NB4 (cell line): Measurements from ENCODE around the gene CHRM1.
"Not testable (repeated sequence)": the region's sequence is repeated elsewhere in the genome, so short reads cannot be mapped to it uniquely, and the experiment has no call there.

Experiments
- DNase-seq: peaks from one replicate; pipeline ENCODE4 v3.0.0; 2010; ENCODE audit warnings: low read depth
- H3K4me3 ChIP-seq: one replicate; pipeline ENCODE4 v1.5.1; 2011; ENCODE audit warnings: mild to moderate bottlenecking, low read depth, low read length, moderate library complexity
- MYC ChIP-seq: IDR thresholded peaks from 2 replicates; pipeline ENCODE4 v1.6.1; 2011; ENCODE audit warnings: low read depth, low read length
- POLR2A ChIP-seq: IDR thresholded peaks from 2 replicates; pipeline ENCODE4 v1.6.1; 2011; ENCODE audit warnings: mild to moderate bottlenecking; ENCODE audit not compliant: insufficient read length; ENCODE audit errors: extremely low read depth
- TF ChIP-seq, protein P1 (sequence below): IDR thresholded peaks from one replicate; pipeline ENCODE4 v1.5.1; 2012; ENCODE audit warnings: low read depth, low read length
- TF ChIP-seq, protein P2 (sequence below): IDR thresholded peaks from 2 replicates; pipeline ENCODE4 v1.6.1; 2011; ENCODE audit warnings: low read depth, low read length

CHRM1 gene

DNA sequence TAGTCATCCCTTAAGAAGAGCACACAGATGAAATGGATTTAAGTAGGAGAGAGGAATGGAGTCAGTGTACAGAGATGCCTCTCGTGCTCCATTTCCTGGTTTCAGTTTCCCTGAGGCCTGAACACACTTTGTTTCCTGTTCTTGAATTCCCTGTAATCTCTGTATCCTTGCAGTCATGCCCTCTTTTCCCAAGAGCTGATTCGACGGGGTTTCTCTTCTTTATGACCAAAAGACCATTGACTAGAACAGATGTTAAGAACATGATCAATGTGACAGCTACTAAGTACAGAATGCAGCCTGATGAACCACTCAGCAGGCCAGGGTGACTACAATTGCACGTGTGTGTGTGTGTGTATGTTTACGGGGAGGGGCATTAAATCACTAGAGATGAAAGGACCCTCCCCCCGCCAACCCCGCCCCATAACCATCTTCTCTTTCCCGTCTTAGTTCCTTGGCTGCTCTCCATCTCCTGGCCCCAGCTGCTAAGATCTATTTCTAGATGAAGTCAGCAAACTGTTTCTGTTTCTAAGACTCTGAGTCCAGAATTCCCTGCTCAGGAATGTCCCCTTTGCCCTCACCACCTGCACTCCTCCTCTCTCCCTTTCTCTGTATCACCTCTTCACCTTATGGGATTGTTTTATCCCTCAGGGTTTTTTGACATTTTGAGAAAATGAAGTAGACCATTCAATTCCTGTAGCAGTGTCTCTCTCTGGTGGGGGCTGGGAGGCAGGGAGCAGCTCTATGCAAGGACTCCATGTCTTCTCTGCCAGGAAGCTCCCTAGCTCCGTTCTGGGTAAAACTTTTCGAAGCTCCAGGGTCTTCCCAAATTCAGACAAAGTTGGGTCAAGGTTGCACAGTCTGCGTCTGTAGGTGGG, 37.6 kb upstream of the CHRM1 start:
- no peak for TF ChIP-seq MYC
- no peak overlapping the region for H3K4me3 ChIP-seq
- no peak for DNase-seq

DNA sequence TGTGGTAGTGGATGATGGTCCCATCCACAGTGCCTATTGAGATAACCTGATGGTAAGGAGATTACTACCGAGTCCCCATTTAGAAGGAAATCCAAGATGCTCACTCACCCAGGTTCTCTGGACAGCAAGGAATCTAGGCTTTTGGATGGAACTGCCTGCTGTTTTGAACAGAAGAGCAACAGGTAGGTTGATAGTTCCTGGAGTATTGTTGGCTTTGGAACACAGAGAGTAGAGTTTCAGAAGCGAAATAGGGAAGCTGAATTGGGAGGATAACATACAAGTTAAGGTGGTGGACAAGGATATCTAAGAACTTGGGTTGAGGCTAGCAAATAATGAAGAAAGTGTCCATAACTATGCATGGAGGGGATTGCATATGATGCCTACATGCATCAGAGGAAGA, 36.0 kb upstream of the CHRM1 start:
- H3K4me3 ChIP-seq, result no peak overlapping the region
- no peak for DNase-seq
- TF ChIP-seq, protein P1, sequence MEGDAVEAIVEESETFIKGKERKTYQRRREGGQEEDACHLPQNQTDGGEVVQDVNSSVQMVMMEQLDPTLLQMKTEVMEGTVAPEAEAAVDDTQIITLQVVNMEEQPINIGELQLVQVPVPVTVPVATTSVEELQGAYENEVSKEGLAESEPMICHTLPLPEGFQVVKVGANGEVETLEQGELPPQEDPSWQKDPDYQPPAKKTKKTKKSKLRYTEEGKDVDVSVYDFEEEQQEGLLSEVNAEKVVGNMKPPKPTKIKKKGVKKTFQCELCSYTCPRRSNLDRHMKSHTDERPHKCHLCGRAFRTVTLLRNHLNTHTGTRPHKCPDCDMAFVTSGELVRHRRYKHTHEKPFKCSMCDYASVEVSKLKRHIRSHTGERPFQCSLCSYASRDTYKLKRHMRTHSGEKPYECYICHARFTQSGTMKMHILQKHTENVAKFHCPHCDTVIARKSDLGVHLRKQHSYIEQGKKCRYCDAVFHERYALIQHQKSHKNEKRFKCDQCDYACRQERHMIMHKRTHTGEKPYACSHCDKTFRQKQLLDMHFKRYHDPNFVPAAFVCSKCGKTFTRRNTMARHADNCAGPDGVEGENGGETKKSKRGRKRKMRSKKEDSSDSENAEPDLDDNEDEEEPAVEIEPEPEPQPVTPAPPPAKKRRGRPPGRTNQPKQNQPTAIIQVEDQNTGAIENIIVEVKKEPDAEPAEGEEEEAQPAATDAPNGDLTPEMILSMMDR, result no peak

DNA sequence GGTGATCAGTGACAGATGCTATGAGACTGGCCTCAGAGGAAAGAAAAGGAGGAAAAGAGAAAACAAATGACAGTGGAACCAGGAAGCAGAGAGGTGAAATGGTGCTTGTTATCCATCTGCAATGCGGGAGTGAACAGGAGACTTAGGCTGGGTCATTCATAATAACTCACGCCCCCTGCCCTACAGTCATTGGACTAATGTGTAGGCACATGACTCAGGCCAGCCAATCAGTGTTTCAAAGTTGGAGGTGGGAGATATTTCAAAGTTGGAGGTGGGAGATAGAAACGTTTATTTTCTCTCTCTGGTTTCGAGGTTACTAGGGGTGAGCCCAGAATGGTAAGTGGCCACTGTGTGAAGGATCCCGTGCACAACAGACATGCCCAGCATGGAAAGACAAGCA, 33.3 kb upstream of the CHRM1 start:
- H3K4me3 ChIP-seq, result no peak overlapping the region
- DNase-seq, result no peak
- TF ChIP-seq, protein P1, result no peak
- TF ChIP-seq, protein P2, sequence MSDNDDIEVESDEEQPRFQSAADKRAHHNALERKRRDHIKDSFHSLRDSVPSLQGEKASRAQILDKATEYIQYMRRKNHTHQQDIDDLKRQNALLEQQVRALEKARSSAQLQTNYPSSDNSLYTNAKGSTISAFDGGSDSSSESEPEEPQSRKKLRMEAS, result no peak
- TF ChIP-seq MYC, result no peak
- TF ChIP-seq POLR2A, result no peak

DNA sequence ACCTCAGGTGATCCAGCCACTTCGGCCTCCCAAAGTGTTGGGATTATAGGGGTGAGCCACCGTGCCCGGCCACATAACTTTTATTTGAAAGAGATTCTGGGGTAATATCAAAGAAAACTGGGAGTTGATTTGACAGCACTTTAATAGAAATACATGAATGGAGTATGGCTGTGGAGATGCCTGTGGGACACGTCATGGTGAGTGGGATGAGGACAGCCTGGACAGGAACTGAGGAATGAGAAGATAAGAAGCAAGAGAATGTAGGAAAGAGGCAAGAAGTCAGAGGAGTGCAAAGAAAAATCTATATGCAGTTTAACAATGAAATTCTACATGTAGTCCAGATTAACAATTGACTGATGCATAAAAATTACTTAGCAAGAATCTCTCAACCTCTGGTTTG, 32.6 kb upstream of the CHRM1 start:
- TF ChIP-seq, protein P2, result no peak
- H3K4me3 ChIP-seq, result no peak overlapping the region
- no peak for DNase-seq

DNA sequence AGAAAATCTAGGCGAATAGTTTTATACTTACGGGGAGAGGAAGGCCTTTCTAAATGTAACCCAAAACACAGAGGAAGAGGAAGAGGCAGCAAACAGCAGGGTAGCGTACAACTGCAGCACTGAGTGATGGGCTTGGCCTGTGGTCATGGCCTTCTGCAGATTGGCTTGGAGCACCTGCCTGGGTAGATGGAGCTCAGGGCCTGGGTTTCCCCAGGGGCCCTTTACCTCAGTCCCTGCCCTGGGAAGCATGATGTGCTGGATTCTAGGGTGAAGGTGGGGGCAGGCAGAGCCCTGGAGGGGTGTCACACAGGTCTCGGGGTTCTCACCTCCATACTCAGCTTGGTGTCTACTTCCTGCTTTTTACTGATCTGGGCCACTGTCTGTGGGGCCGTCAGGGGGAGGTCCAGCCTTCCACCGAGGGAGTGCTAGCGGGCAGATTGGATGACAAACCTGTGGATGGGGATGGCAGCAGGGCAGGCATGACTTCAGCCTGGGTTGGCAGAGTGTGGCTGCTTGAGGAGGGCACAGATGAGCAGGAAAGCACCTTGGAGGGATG, 27.7 kb upstream of the CHRM1 start:
- DNase-seq, result no peak
- H3K4me3 ChIP-seq, result no peak overlapping the region
- TF ChIP-seq, protein P1, result no peak
- TF ChIP-seq, protein P2, result no peak

DNA sequence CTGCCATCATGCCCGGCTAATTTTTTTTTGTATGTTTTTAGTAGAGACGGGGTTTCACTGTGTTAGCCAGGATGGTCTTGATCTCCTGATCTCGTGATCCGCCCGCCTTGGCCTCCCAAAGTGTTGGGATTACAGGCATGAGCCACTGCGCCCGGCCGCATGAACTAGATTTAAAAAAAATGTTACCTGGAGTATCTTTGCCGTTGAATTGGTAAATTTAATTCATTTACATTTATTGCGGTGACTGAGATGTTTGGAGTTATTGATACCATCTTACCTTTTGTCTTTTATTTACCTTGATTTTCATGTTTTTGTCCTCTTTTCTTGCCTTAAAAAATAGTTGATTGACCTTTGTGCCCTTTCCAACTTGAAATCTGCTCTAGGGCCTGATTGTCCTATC, 24.4 kb upstream of the CHRM1 start:
- not testable (repeated sequence) for H3K4me3 ChIP-seq, DNase-seq

DNA sequence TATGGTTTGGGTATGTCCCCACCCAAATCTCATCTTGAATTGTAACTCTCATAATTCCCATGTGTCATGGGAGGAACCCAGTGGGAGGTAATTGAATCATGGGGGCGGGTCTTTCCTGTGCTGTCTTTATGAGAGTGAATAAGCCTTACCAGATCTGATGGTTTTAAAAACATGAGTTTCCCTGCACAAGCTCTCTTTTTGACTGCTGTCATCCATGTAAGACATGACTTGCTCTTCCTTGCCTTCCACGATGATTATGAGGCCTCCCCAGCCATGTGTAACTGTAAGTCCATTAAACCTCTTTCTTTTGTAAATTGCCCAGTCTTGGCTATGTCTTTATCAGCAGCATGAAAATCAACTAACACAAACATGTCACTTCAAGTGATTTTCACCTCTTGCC, 16.4 kb upstream of the CHRM1 start:
- H3K4me3 ChIP-seq, DNase-seq: not testable (repeated sequence)

DNA sequence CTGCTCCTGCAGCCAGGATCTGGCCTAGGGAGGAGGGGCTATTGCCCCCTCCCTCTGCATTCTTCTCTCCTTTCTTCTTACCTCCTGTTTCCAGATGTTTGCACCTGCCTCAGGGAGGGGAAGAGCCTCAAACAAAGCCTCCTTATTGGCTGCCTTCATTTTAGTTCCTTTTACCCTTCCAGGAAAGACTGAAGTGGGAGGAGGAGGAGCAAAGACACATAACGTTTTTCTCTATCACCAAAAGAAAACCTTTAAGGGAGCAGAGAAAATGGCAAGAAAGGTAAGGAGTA, 13.3 kb upstream of the CHRM1 start:
- no peak for TF ChIP-seq POLR2A
- TF ChIP-seq, protein P1, result no peak
- TF ChIP-seq, protein P2, result no peak
- TF ChIP-seq MYC, result no peak
- no peak overlapping the region for H3K4me3 ChIP-seq

More for the DNA sequence above, 13.3 kb upstream of the CHRM1 start:
- DNase-seq, result no peak
